ENCODE measurements around the gene SLC38A6.

Gene SLC38A6

GRCh38 chr14:60998617-60999016, 17.6 kb downstream of the SLC38A6 start:
- Histone ChIP-seq H3K4me3 (ENCODE audit: low read depth in 1 of 2, low read length in 1 of 2) (no peak overlapping the region), H3K36me3 (no peaks in the 10 kb centered on the region), H3K9me3 (no peaks in the 10 kb centered on the region), H3K27me3 (no peaks in the 10 kb centered on the region), H3K27ac (no peak overlapping the region), H3K4me1 (ENCODE audit: control insufficient read depth in 1 of 2, insufficient read depth in 1 of 2, low read depth in 1 of 2, low read length in 1 of 2) (no peaks in the 10 kb centered on the region)
- TF ChIP-seq CTCF (IDR thresholded peaks at IDR 0.05) = no peak

- Histone ChIP-seq H3K27ac (no peak overlapping the region), H3K4me1 (ENCODE audit: control insufficient read depth in 1 of 2, insufficient read depth in 1 of 2, low read depth in 1 of 2, low read length in 1 of 2) (no peaks in the 10 kb centered on the region), H3K36me3 (no peaks in the 10 kb centered on the region), H3K9me3 (no peaks in the 10 kb centered on the region), H3K27me3 (no peaks in the 10 kb centered on the region), H3K4me3 (ENCODE audit: low read depth in 1 of 2, low read length in 1 of 2) (no peak overlapping the region)
- no peak for TF ChIP-seq CTCF (IDR thresholded peaks at IDR 0.05)
These were observed 18.5 kb downstream of the SLC38A6 start for GRCh38 chr14:60999536-60999935.

GRCh38 chr14:61003571-61003970, 22.5 kb downstream of the SLC38A6 start:
- Histone ChIP-seq H3K27me3 (no peaks in the 10 kb centered on the region), H3K36me3 (no peaks in the 10 kb centered on the region), H3K27ac (no peak overlapping the region), H3K9me3 (no peaks in the 10 kb centered on the region), H3K4me3 (ENCODE audit: low read depth in 1 of 2, low read length in 1 of 2) (no peak overlapping the region), H3K4me1 (ENCODE audit: control insufficient read depth in 1 of 2, insufficient read depth in 1 of 2, low read depth in 1 of 2, low read length in 1 of 2) (no peaks in the 10 kb centered on the region)
- no peak for TF ChIP-seq CTCF (IDR thresholded peaks at IDR 0.05)

GRCh38 chr14:61019537-61019936, 38.5 kb downstream of the SLC38A6 start:
- H3K36me3 ChIP-seq = no peaks in the 10 kb centered on the region
- no peaks in the 10 kb centered on the region for H3K9me3 ChIP-seq
- H3K27me3 ChIP-seq = no peaks in the 10 kb centered on the region
- H3K4me3 ChIP-seq (ENCODE audit: low read depth in 1 of 2, low read length in 1 of 2) = no peak overlapping the region
- H3K4me1 ChIP-seq (ENCODE audit: control insufficient read depth in 1 of 2, insufficient read depth in 1 of 2, low read depth in 1 of 2, low read length in 1 of 2) = no peaks in the 10 kb centered on the region
- H3K27ac ChIP-seq = no peak overlapping the region
- TF ChIP-seq CTCF (IDR thresholded peaks at IDR 0.05) = no peak

- no peaks in the 10 kb centered on the region for H3K36me3 ChIP-seq
- peaks cover 18 to 25% of the 10 kb centered on the region in 2 experiments for H3K4me1 ChIP-seq (ENCODE audit: control insufficient read depth in 1 of 2, insufficient read depth in 1 of 2, low read depth in 1 of 2, low read length in 1 of 2)
- no peaks in the 10 kb centered on the region for H3K27me3 ChIP-seq
- H3K27ac ChIP-seq = peak overlapping the region; percentile 63
- no peak for TF ChIP-seq CTCF (IDR thresholded peaks at IDR 0.05)
- H3K9me3 ChIP-seq = no peaks in the 10 kb centered on the region
- H3K4me3 ChIP-seq (ENCODE audit: low read depth in 1 of 2, low read length in 1 of 2) = no peak overlapping the region
These were observed 44.5 kb downstream of the SLC38A6 start for GRCh38 chr14:61025251-61026223.

All from neutrophil (primary cell).